SIG-M5 treated with dmso at 0.1 percent for 504 hours (cell line): ENCODE data around the gene VAT1.
"Not testable (repeated sequence)": the region's sequence is repeated elsewhere in the genome, so short reads cannot be mapped to it uniquely, and the experiment has no call there.

Source experiments
- DNase-seq: peaks from one replicate; lab custom pipeline; 2025; ENCODE audit not compliant: unreplicated experiment; lab: John Stamatoyannopoulos, UW

VAT1 gene

GRCh38 chr17:43010667-43011308 lies 11.4 kb downstream of the VAT1 start:
- no peak for DNase-seq

DNA sequence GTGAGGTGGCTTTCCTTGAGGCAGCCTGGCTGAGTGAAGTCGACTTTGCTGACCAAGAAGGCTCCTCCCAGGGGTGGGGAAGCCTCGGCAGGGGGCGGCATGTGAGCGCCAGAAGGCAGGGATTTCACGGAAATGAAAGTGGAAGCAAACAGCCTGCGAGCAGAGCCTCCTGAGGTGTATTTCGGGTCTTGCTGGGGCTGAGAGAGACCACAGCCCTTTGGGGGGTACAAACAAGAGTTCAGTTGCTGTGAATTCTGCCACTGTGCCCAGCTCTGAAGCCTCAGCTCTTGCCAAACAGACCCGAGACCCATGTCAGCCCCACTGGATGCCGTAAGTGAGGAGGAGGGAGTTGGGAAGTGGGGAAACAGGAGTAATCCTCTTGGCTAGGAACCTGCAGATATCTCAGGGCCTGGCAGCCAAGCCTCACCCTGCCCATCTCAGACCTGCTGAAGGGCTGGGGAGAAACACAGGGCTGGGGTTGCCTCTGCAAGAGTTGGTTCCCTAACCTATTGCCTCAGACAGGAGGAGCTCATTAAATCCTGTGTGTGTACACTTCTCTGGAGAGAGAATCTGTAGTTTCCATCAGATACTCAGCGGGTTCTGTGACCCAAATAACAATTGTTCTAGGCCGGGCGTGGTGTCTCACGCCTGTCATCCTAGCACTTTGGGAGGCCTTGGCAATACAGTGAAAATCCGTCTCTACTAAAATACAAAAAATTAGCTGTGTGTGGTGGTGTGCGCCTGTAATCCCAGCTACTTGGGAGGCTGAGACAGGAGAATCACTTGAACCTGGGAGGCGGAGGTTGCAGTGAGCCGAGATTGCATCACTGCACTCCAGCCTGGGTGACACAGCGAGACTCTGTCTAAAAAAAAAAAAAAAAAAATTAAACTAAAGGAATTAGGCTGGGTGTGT lies 15.3 kb downstream of the VAT1 start, which contains the start of gene IFI35:
Gene IFI35, plus strand, starts transcription at position 146 of the 913 bp plus-strand sequence. Its CDS starts 164 bp downstream, at position 310.
- DNase-seq: peak; percentile 88

DNA sequence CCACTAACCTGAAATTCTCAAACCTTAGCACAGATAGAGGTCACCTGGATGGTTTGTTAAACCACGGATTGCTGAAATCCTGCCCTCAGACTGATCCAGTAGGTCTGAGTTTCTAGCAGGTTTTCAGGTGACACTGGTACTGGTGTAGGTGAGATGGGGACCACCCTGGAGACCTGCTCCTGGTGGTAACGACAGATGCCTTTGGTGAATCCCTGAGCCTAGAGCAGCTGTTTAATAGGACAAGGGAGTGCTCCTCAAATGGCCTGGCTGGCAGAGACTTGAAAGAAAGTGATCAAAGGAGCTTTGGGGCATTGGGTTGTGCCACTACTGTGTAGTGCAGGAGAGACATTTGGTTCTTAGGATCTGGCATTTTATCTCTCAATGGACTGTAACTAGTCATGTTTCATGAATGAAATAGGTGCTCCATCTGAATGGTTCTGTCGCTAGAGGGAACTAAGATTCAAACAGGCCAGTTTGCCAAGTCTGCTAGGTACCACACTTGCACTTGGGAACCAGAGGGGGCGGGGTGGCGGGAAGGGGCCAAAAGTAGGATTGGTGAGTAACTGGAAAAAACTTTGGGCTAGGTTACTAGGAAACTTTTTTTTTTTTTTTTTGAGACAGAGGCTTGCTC lies 18.5 kb downstream of the VAT1 start:
- DNase-seq: no peak

DNA sequence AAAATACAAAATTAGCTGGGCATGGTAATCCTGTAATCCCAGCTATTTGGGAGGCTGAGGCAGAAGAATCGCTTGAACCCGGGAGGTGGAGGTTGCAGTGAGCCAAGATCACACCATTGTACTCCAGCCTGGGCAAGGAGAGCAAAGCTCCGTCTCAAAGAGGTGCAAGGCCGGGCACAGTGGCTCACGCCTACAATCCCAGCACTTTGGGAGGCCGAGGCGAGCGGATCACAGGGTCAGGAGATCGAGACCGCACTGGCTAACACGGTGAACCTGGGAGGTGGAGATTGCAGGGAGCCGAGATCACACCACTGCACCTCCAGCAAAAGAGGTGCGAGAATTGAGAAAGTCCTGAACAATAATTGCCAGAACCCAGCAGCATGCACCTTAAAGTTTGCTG lies 21.3 kb downstream of the VAT1 start:
- not testable (repeated sequence) for DNase-seq

- DNase-seq: no peak
Measured at GRCh38 chr17:42999003-42999525, 23.1 kb downstream of the VAT1 start.

- DNase-seq: peak; percentile 100
Measured at GRCh38 chr17:42997984-42998938, 23.9 kb downstream of the VAT1 start, which contains the start of gene RPL27. Gene RPL27 (plus strand): TSS chr17:42998419. CDS start chr17:42998751, 332 bp downstream.

DNA sequence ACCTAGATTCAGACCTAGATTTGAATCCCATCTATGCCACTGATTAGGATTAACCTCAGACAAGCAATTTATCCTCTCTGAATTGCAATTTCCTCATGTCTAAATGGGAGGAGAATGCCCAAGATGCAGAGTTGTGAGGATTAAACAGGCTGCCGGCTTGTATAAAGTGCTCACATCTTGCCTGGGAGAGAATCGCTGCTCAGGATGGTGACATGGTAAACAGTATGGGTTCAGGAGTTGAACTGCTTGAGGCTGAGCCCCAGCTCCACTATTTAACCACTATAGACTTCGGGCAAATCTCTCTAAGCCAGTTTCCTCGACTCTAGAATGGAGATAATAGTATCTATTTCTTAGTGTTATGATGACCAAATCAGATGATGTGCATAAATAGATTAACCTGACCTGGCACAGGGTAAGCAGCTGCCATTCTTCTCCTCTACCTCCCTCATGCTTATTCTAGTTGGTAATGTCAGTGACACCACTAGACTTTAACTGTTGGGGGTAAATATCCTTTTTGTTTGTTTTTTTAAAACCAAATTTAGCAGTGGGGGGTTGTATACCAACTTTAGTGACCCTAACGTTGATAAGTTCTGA lies 24.7 kb downstream of the VAT1 start:
- no peak for DNase-seq

DNA sequence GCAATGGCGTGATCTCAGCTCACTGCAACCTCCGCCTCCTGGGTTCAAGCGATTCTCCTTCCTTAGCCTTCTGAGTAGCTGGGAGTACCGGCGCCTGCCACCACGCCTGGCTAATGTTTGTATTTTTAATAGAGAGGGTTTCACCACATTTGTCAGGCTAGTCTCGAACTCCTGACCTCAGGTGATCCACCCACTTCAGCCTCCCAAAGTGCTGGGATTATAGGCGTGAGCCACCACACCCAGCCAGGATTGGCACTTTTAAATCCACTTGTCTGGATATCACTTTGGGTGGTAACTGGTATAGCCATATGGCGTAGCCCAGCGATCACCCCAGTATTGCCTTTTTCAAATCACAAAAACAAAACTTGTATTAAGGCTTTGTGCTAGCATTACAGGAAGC lies 28.3 kb downstream of the VAT1 start:
- not testable (repeated sequence) for DNase-seq

DNA sequence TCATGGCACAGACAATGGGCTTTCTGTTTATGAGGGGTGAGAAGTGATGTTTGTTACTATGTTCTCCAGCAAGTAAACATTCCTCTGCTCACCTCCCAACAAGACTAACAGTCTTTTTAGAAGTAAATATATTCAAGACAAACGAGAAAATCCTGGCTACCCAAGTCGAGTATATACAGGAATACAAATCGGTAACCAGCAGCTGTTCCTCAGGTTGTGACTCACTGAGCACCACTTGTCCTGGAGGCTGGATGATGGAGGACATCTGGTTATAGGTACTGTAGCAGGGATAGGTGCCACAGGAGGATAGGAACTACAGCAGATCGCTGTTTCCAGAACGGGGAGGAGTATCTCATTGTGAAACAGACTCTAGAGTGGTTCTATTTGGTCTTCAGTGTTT lies 29.3 kb downstream of the VAT1 start:
- DNase-seq: no peak

DNA sequence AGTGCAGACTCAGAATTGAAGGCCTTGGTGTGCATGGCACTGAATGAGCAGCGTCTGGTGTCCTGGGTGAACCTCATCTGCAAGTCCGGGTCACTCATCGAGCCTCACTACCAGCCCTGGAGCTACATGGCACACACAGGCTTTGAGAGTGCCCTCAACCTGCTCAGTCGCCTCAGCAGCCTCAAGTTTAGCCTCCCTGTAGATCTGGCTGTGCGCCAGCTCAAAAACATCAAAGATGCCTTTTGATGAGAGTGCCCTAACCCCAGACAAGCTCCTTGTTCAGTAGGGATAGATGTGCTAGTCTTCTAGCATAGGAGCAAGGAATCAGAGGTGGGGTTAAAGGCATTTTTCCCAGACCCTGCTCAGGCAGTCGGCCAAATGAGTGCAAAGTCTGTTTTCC lies 30.7 kb downstream of the VAT1 start:
- no peak for DNase-seq

DNA sequence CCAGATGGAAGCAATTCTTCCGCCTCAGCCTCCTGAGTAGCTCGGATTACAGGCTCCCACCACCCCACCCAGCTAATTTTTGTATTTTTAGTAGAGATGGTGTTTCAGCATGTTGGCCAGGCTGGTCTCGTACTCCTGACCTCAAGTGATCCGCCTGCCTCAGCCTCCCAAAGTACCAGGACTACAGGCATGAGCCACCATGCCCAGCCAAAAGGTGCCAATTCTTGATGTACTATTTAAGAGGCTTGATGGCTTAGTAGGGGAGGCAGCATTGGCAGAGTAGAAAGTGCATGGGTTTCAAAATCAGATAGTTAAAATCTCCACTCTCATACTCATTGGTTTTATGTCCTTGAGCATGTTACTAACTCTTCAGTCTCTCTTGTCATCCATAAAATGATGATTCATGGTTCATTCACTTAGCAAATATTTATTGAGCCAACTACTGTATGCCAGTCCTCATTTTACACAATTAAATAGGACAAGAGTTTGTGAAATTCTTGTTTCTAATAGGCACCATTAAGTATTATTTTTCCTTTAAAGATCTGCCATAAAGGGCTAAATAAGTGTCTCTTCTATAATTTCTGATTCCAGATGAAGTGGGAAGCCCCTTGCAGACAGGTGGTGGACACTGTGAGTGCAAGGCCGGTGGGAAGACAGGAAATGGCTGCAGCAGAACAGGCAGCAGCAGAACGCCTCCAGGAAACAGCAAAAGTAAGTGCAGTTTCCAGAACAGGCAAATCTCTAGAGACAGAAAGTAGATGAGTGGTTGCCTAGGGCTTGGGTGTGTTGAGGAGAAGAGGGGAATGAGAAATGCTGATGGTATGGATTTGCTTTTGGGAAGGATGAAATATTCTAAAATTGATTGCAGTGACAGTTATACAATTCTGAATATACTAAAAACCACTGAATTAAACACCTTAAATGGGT lies 32.2 kb downstream of the VAT1 start:
- no peak for DNase-seq

GRCh38 chr17:42989141-42989540 lies 33.0 kb downstream of the VAT1 start:
- no peak for DNase-seq

DNA sequence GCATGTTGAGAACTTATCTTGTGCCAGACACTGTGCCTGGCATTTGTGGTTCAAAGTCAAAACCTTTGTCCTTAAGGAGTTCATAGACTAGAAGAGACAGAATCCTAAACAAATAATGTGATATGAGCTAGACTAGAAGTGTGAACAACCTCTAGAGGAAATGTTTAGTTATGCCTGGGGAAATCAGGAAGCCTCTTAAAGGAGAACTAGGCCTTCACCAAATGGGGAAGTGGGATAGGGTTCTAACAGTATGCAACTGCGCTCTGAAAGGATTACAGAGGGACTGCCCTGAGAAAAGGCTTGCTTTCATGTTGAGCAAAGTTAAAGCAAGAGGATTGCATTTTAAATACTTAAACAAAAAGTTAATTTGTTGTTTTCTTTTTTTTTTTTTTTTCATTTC lies 37.0 kb downstream of the VAT1 start:
- peak; percentile 96 for DNase-seq

DNA sequence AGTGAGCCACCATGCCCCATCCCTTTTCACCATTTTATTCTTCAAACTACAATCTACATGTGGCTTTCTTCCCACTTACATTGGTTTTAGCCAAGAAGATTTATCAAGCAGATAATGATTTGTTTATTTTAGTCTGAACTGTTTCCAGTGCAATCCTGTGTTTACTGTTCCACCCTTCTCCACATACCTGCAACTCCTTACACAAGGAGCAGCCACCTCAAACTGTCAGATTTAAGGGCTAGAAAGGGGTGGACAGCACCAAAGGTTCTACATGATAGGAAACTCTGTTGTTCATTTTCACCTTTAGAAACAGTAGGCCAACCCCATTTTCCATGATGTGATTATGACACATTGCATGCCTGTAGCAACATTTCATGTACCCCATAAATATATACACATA lies 39.9 kb downstream of the VAT1 start:
- no peak for DNase-seq

- DNase-seq: peak; percentile 69
Measured at GRCh38 chr17:42980766-42981397, 41.3 kb downstream of the VAT1 start.

DNA sequence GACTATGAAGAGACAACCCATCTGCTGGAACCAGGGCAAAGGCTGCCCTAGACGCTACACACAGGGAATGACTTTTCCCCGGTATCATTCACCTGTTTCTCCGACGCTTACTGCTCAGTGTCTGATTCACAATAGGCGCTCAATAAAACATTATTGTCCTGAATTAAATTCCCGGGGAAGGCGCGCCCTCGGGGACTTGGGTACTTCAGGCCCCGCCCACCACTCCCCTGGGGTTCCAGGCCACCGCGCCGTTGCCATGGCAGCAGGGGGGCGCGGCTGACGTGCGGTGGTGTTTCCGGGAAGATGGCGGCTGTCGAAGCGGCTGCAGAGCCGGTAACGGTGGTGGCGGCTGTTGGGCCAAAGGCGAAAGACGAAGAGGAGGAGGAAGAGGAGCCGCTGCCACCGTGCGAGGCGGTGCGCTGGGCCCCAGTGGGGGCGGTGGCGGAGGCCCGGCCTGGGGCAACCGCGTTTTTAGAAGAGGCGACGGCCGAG lies 41.9 kb downstream of the VAT1 start, which contains the start of gene RUNDC1:
Gene RUNDC1, plus strand, starts transcription at position 292 of the 492 bp plus-strand sequence. Its CDS starts 12 bp downstream, at position 304.
- DNase-seq: peak; percentile 78

DNA sequence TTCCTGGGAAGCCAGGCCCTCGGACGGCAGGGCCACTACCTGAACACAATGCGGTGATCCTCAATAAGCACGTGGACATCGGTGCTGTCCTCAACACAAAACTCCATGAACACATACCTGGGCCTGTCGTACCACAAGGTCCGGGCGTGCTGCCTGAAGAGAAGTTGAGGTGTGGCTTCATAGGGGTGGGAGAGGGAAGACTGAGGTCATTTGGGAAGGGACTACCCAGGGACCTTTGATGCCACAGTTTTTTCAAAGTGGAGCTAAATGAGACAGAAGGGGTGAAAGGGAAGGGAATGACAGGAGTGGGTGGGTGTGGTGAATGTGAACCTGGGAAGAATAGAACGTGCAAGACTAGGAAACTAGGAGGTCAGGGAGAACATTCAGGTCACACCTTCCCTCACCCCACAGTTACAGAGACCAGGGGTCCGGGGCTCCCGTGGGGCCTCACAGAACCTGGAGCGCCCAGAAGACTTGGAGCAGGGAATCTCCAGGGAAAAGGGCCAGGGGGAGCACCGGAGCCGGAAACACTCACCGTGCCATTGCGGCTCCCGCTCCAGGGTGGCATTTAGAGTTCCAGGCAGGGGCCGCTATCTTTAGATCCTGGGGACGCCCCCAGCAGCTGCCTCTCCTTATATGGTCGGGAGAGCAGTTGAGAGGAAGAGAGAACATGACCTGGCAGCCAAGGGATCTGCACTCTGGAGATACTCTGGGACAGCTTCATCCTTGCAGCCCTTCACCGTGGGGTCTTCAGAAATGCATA lies 42.5 kb downstream of the VAT1 start, which contains the start of gene PTGES3L:
Gene PTGES3L, minus strand, starts transcription at position 570 of the 763 bp plus-strand sequence. Its CDS starts 27 bp downstream, at position 543.
- DNase-seq: peak; percentile 69
